Measurements from ENCODE around the gene HSF4. TPM values are rescaled to one million over a fixed set of nuclear protein-coding genes. Genes with fewer than 3 reads are reported as not detected.
A peak's percentile ranks its signal among the peaks of the same experiment; 100 is the strongest.

Gene HSF4
- polyA plus RNA-seq, 1 donor, result 5.3 TPM

GRCh38 chr16:67150047-67150832 is 14.3 kb upstream of the HSF4 start:
- peak; percentile 88 for DNase-seq

- peak; percentile 89 for DNase-seq
Observed at GRCh38 chr16:67150833-67151396, 13.6 kb upstream of the HSF4 start, which contains the start of gene B3GNT9. TSS of gene B3GNT9 (minus strand) at chr16:67150998. CDS start at chr16:67150485, 513 bp downstream.

- no peak for DNase-seq
Observed at GRCh38 chr16:67151431-67152097, 13.0 kb upstream of the HSF4 start.

- no peak for DNase-seq
Observed at GRCh38 chr16:67154578-67155294, 9.8 kb upstream of the HSF4 start.

DNA sequence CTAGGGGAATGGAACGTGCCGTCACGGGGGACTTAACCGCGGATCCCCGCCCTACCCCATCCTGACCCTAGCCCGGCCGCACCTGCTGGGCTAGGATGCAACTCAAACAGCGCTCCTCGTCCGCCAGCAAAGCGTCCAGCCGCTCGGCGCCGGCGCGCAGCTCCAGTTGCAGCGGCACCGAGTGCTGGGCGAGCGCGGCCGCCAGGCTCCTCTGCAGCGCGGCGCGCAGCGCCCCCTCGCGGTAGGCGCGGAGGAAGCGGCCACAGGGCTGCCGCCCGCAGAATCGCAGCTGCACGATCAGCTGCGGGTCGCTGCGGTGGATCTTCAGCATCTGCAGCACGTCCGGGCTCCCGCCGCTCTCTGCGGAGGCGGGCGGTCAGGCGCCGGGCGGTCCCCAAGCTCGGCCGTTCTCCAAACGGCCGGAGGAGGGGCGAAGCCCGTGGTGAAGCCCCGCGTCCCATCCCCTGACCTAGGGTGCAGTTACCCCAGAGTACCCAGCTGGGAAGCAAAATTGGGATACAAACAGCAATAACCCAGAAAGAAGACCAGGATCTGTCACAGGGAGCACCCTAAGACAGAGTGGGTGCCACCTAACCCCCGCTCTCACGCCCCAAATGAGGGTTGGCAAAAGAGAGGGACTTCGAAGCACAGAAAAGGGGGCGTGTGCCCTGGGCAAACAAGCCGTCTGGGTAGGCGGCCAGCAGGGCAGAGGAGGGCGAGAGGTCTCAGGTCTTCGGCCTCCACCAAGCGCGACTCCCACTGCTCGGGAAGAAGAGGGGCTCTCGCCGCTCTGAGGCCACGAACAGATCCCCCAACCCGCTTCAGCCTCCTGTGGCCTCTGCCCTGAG is 9.0 kb upstream of the HSF4 start:
- DNase-seq, result peak; percentile 89

- DNase-seq, result no peak
Observed at GRCh38 chr16:67156143-67156844, 8.3 kb upstream of the HSF4 start.

- no peak for DNase-seq
Observed at GRCh38 chr16:67157106-67157748, 7.3 kb upstream of the HSF4 start.

GRCh38 chr16:67157892-67158635 is 6.5 kb upstream of the HSF4 start:
- no peak for DNase-seq

DNA sequence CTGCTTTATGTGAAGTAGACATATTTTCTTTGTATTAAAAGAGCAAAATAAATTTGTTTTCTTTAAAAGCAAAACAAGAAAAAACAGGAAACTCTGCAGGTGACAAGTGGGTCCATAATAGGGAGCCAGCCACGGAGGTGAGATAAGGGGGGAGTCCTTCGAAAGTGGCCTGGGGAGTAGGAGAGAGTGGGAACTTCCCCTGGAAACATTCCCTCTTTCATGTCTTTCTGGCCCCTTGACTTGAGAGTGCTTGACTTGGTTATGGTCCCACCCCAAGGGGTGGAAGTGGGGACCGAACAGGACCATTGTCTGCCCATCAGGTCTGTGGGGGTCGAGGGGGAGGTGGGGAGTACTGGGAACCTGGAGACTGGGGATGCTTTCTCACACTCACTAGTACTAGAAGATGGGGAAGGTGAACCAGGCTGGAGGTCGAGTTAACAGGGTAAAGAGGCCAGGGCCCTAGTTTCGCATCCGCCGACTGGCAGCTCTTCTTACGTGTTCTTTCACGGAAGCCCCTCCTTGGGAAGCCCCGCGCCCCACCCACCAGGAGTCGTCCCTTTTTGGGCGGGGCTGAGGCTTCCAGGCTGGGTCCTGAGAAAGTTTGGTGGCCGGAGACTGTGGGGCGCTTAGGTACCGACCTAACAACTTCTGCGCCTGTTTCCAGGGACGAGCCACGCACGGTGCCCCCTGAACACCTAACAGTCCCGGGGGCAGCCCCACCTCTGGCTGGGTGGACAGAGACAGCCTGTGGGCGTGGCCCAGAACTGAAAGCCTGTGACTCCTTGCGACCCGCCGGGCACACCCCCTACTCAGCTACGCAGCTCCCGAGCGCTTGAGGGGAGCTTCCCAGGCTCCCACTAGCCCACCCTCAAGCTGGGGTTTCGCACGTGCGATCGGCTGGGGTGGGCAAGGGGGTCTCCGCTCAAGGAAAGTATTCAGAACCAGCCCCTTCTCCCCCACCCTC is 5.6 kb upstream of the HSF4 start:
- DNase-seq, result no peak

DNA sequence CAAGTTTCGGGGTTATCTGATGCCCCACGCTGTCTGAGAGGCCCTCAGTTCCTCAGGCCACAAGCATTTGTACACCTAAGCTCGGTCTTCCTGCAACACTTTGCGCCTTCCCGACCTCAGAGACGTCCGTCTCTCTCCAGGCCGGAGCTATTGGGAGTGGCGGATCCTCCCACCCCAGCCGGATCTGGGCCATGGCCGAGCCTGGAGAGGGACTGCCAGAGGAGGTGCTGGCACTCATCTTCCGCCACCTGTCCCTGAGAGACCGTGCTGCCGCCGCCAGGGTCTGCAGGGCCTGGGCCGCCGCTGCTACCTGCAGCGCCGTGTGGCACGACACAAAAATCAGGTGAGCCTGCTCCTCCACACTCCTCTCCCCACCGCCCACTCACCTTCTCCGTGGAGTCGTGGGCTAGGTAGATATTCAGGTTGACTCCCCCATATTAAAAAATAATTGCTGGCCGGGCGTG is 2.9 kb upstream of the HSF4 start:
- DNase-seq, result no peak

- no peak for DNase-seq
Observed at GRCh38 chr16:67162506-67163163, 1.9 kb upstream of the HSF4 start.

GRCh38 chr16:67163164-67163998 is 1.2 kb upstream of the HSF4 start:
- no peak for DNase-seq

- DNase-seq, result no peak
Observed at GRCh38 chr16:67163999-67164558, 466 bp upstream of the HSF4 start.

GRCh38 chr16:67165121-67166078 is 855 bp downstream of the HSF4 start:
- no peak for DNase-seq

DNA sequence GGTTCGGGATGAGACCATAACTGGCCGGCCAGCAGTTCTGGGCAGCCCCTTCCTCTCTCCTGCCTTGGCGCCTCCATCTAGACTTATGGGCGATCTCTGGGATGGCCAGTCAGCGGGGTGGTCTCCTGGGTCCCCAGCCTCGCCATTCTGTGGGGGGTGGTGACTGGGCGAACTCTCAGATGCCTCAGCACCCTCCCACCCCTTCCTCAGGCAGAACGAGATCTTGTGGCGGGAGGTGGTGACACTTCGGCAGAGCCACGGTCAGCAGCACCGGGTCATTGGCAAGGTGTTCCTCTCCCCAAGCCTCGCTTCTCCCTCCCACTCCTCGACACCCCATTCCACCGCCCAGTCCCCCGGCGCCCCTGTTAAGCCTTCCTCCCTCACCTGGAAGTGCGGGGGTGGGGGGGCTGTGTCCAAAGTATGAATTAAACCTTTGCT is 1.6 kb downstream of the HSF4 start:
- DNase-seq, result no peak

Data from hindlimb muscle (tissue), 1 donor.